Esophagus muscularis mucosa (tissue), 4 donors: ENCODE measurements around the gene KDF1.

ENCODE experiments used
- CTCF ChIP-seq, 3 experiments: fragments of 200-600 bp in 2 of 3; fragments of 450-650 bp in 1 of 3; sonication (generic) in 2 of 3; IDR thresholded peaks; one replicate each; pipeline ENCODE4 v1.5.1; 2017 to 2019; ENCODE audit warnings: antibody characterized with exemption in 3 of 3, mild to moderate bottlenecking in 2 of 3, moderate library complexity in 1 of 3
- EP300 ChIP-seq: sonication (generic); formaldehyde crosslinking; IDR thresholded peaks from one replicate; pipeline ENCODE4 v1.6.1; 2017; ENCODE audit warnings: antibody characterized with exemption
- POLR2A ChIP-seq: fragments of 450-650 bp; IDR thresholded peaks from one replicate; pipeline ENCODE4 v1.6.1; 2017; ENCODE audit warnings: antibody characterized with exemption, moderate library complexity, mild to moderate bottlenecking, low read depth
- POLR2AphosphoS5 ChIP-seq, 2 donors: sonication (generic); formaldehyde crosslinking; IDR thresholded peaks; one replicate each; pipeline ENCODE4 v1.6.1; 2017; ENCODE audit warnings: antibody characterized with exemption in 2 of 2

DNA sequence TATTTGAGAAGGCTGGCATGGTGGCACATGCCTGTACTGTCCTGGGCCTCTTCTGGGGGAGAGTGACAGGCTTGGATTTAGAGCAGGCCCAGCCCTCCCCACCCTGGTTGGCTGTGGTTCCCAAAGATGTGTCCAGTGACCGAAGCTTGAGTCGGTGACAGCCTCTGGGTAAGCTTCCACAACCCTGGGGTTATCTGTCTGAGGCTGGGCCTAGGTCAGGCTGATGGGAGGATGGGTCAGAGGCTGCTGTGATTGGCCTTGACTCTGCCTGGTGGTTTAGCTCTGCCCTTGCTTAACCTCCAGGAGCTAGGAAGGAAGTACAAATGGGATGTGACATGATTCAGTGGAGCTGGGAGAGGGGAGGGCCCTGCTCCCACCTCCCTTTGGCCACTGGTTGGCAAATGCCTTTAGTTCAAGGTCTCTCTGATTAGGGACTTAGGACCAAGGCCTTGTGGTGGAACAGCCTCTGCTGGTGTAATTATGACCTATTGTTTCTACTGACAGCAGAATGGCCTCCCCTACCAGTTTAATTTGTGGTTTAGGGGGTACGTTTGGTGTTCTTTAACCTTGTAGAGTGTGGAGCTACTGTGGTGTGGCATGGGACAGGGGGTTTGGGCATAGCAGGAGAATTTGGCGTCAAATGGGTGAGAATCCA is 22.1 kb downstream of the KDF1 start:
- TF ChIP-seq CTCF (IDR thresholded peaks at IDR 0.05) = no peak
- no peak for TF ChIP-seq EP300
- no peak for TF ChIP-seq POLR2A
- no peak for TF ChIP-seq POLR2AphosphoS5 (IDR thresholded peaks at IDR 0.05)
